Measurements from ENCODE around the gene APBA1.
"Not testable (repeated sequence)": the region's sequence is repeated elsewhere in the genome, so short reads cannot be mapped to it uniquely, and the experiment has no call there.

Gene APBA1

DNA sequence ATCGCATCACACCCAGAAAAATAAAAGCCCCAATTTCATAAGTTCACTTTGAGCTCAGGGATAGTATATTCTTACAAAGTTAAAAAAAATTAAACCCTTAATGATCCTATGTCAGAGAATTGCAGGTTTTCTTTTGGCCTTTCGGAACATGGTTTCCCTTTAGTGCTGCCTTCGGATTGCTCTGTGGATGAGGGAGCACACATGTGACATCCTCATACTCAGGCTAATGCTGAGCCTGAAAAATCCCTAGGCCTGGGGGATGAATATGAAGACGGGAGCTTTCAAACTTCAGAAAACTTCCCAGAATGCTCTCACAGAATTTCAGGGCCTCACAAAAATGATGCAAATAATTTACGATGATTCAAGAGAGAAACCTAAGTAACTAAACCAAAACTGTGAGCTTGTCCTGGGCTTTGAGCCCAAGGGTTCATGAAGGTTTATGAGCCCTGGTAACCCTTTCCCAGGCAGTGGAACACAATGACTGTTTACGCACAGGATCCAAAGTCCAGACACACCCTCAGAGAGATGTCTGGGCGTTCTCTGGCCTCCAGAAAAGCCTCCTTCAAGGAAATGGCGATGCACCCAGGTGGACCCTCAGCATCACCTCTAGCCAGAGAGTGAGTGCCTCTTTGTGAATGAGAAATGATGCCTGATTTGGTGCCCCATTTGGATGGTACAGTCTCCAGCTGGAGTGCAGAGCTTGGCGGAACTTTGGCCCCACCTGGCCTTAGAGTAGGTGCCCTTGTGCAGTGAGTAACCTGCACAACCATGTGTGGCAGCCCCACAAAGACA is 201.8 kb downstream of the APBA1 start:
- no peak for DNase-seq

DNA sequence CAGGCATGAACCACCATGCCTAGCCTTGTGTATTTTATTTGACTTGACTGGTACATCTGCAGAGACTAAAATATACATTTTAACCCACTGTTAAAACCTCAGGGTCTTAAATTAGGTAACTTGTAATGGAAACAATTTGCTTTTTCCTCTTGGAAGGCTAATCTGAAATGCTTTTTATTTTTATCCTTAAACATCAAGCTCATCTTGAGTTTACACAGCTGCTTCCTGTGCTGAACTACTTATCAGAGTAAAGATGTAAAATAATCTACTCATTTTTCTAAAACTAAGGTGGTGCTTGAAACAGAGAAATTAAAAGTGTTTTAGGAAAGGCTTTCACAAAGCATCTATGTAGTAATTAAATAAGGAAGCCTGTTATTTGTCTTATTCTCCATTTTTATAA is 203.0 kb downstream of the APBA1 start:
- peak; percentile 28 for DNase-seq

DNA sequence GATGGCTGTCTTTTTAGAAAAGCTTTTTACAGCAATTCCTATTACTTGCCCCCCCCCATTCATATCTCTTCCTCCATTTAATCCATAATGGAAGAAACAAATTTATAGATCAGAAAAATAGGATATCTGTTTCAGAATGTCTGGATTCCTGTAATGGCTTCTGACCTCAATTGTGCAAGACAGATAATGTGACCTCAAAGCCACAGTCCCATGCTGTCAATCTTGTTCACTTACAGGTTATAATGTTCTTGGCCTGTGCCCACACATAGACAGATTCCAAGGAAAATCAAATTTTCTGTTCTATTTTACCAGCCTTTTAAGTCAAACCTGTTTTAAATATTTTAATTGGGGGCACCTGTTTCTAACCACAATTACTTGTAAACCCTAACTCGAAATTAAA is 203.8 kb downstream of the APBA1 start:
- no peak for DNase-seq

DNA sequence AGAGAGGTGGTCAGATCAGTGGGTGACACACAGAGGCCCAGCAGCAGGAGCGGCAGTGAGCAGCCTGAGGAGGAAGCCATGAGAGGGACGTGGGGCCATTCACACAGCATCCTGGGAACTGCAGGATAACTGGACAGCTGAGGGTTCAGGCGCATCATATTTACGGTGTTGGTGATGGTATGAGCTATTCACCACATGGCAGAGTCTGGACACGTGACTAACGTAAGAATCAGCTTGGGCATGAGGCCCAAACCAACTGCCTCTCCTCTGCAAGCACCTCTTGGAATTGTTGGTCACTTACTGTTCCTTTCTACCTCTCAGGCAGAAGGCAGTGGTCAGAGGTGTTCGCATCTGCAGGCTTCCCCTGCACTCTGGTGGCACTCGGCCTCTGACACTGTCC is 206.0 kb downstream of the APBA1 start:
- DNase-seq = no peak

DNA sequence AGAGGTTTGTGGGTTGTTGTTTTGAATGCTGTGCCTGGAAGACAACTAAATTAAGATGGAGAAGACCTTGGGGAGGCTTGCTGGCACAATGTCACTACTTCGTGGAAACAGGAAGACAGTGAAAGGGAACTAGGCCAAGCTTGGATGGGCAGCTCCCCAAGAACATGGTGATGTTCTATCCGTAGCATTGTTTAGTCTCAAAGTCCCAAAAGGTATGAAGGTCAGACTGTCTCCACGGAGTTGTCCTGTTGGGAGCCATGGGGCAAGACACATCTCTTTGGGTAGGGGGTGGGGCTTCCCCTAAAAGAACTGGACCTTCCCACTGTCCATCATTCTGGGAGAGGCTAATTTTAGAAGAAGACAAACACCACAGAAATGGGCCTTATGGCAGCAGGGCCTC is 206.7 kb downstream of the APBA1 start:
- no peak for DNase-seq

DNA sequence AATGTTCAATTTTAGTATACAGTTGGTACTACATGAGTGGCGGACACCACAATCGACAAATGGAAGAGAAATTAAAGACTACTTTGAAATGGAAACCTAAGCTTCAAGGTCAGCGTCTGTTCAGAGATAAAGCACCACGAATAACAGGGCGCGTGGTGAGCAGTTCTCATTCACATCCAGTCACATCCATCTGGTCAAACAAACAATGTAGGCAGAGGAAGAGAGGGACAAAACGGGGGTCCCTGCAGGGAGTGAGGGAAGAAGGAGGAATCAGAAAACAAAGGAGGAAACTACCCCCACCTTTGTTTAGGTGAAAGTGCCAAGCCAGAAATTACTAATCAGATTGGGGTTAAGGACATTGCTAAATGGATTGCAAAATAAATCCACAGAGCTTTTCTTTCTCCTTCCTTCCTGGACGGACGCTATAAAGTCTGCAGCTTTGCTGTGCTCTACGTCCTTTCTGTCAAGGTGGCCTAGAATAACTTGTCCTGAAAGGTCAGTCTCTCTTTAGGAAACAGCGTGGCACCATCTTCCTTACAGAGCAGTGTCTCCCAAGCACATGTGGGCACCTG is 208.6 kb downstream of the APBA1 start:
- DNase-seq = no peak

DNA sequence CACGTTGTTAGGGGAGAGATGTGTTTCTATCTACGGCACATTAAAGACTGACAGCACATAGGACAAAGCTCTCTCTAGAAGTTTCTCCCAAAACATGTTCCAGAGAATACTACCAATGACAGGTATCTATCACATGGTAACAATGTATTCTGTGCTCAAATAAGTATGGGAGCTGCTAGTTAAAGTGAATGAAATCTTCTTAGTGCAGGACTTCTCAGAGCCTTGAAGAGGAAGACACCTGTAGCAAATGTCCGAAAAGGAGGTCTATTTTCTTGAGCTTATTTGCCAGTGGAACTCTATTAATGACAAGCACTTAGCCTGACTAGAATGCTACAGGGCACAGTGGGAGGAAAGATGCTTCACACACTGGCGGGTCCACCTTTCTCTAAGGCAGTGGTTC is 209.8 kb downstream of the APBA1 start:
- DNase-seq = no peak

DNA sequence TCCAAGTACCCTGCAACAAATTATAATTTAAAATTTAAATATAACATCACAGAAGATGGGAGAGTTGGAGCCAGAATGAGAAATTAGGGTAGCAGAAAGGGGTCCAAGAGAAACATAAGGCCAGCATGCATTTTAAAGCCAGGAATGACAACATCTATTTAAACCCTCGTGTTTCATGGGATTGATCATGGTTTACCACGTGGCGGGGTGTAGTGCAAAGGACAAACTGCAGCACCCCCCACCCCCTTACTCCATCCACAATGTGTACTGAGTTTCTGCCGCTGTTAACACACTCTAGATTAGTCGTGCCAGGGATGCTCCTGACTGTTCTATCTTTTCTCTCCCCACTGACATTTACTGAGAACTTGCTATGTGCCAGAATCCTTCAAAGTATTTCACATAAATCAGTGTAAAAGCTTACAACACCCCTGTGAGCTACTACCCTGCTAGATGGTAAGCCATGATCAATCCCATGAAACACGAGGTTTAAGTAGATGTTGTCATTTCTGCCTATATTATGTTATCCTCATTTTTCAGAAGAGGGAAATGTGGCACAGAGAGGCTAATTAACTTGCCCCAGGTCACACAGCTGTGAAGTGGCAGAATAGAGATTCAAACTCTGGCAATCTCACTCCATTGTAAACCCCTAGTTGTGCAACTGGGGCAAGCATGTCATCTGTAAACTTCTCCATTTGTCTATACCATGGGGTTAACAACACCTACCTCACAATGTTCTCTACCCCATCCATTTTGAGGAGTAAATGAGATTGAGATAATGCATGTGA is 210.9 kb downstream of the APBA1 start:
- DNase-seq = no peak

DNA sequence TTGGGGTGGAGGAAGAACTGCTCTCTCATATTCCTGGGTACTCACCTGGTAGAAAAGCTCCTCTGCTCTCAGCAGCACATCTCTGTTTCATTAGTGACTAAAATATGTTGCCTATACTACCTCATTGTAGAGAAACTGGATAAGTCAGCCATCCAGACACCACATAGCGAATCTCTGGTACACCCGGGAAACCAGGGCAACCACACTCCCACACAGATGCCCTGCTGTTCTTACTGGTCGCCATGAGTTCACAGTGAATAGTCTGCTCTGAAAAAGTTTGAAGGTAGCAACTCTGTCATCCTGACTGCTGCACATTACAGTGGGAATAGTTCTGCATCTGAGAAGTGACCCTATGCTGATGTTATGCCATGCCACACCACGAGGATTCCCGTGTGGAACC is 212.2 kb downstream of the APBA1 start:
- no peak for DNase-seq

DNA sequence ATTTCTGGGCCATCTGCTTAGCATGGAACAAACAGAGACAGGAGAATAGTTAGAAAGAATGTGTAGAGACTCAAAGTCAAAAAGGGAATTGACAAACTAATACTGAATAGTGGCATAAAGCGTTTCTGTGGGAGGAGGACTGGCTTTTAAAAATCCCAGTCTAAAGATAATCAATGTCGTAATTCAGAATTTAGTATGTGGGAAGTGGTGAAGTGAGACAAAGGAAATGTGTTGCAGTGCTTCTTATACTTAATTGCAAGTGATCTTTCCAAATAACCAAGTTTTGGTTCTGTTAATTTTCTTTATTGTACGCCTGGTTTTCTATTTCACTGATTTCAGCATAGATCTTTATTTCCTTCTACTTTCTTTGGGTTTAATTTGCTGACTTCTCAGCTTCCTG is 214.0 kb downstream of the APBA1 start:
- no peak for DNase-seq

DNA sequence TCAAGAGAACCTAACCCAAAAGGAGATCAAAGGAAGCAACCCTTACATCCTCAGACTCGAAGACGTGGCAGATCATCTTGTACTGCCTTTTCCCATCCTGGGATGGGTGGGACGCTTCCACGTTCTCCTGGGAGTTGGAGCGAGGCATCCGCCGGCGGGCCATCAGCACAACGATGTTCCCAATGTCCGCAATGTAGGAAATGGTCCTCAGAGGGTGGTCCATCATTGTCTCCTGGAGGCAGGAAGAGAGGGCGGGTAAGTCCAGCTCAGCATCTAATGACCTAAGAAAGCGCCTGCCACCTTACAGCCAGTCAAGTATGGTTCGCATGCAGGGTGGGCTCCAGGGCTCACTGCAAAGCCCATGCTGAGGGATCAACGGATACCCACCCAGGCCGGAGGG is 216.0 kb downstream of the APBA1 start:
- DNase-seq = no peak

DNA sequence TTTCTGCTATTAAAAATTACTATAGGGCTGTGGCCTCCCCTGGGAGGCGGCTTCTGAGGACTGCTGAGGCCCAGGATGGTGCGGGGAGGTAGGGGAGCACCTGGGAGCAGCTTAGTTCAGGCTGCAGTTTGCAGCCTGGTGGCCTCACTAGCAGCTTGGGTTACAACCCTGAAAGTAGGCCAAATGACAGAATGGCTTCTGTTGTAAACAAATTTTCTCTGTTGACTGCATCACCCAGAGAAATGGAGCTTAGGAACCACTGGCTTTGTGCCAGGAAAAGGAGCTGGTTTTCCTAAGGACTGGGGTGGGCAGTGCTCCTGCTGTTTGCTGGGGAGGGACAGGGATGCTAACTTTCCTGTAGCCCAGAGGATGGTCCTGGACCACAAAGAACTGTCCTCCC is 216.9 kb downstream of the APBA1 start:
- no peak for DNase-seq

DNA sequence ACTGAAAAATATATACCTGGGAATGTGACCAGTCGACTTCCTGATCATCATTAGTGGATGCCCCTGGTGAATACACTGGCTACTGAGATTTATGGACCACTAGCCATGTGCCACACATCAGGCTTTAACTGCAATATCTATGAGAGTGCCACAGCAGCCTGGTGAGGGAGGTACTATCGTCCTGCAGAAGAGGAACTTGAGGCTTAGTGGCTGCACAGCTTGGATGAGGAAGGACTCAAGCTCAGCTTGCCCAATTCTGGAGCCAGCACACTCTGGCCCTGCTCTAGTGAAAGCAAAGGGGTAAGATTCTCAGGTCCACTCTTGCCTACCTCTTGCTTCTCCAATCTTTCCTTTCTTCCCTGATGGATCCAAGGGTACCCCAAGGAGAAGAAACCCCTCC is 217.8 kb downstream of the APBA1 start:
- DNase-seq = no peak

DNA sequence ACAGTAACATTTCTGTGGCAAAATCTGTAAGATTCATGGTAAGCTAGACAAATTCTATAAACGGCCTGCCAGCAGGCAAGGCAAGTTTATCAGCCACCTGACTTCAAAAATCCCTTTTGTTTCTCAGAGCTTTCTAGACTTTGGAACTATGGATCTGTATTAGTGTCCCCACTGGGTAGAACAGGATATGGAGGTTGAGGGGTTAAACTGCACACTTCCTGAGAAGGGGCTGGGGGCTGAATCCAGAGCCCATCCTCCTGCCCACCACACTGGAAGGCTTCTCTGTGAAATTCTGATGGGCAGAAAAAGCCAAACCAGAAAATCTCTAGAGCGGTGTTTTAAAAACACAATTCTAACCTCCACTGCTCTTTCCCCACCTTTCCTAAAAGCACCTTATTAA is 218.4 kb downstream of the APBA1 start:
- no peak for DNase-seq

DNA sequence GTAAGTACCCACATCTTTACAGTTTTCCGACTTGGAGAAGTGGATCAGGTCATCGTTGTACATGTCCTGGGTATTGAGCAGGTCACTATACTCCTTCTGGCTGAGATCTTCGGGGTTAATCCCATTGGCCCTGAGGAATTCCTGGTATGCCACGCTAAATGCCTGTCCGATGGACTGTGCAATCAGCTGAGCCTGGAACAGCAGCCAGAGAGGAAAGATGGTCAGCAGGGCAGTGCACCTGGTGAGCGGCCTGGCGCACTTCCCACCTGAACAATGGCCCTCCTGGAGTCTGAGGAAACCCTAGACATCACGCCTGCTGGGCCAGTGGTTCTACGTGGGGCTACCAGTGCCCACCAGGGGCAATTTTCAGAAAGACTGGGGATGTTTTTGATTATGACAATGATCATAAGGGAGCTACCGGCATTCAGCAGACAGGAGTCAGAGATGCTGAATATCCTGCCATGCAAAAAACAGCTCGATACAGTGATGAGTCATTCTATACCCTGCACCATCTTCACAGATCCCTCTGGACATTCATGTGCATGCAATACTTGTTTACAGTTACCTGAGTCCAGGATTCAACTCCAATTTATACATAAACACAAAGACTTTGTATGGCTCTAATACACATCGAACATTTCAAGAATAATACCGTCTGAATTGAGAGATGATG is 219.9 kb downstream of the APBA1 start:
- DNase-seq = peak; percentile 3

DNA sequence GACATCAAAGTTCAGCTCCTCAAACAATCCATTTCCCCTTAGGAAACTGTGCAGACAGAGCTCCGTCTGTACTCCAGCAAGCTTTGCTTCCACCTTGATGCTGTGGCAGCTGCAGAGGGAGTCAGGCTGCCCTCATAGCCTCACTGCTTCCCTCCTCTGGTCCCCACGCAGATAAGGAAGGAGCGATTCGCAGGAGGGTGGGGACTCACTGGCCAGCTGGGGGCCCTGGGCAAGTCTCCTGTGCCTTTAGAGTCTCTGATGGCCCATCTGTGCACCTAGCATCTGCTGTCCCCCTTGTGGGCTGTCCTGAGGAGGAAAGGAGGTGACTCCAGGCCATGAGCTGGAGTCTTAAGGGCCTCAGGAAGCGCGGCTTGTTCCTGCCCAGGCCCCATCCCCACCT is 225.7 kb downstream of the APBA1 start:
- DNase-seq = no peak

DNA sequence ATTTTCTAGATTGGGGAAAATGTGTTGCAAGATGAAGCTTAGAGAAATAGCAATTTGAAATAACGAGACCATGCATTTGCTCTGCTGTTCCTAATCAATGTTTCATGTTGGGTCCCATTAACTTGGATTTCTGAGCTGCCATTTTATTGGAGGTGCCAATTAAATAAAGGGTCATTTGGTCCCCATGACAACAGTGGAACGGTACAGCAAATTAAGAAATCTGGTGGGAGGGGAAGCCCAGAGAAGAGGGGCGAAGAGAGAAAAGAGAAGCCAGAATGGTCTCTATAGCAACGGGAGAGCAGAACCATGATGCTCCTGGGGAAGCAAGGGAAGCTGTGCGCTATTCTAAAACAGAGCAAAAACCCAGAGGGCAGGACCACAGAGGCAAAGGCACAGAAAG is 226.9 kb downstream of the APBA1 start:
- no peak for DNase-seq

DNA sequence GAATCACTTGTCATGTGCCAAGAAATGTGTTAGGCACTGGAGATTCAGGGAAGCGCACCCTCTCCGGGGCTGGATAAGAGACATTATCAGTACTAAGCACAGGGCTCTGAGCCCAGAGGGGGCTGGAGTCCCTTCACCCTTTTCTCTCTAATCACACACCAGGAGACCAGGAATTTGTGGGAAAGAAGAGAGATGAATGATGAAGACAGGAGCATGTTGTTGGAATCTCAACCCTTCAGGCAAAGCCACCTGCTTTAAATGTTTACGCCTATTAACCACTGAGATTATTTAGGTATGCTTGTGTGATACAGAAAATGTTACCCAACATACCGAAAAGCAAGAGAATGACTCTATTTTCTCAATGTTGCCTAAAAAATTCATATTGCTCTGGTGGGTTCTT is 227.4 kb downstream of the APBA1 start:
- DNase-seq = no peak

DNA sequence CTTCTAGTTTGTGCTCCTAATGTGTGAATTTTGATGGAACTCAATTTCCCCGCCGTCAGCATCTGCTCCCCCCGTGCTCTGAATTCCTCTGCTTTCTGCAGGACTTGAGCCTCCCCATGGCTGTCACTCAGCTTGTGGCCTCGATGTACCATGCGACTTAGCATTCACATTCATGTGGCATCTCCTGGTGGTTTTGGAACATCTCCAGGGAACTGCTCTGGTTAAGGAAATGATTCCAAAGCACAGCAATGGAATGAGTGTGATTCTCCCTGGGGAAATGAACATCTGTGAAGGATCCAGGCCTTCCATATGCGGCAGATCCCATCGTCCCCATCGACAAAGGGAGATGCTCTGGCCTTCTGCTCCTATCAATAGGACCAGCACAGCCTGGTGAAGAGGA is 228.2 kb downstream of the APBA1 start:
- no peak for DNase-seq

DNA sequence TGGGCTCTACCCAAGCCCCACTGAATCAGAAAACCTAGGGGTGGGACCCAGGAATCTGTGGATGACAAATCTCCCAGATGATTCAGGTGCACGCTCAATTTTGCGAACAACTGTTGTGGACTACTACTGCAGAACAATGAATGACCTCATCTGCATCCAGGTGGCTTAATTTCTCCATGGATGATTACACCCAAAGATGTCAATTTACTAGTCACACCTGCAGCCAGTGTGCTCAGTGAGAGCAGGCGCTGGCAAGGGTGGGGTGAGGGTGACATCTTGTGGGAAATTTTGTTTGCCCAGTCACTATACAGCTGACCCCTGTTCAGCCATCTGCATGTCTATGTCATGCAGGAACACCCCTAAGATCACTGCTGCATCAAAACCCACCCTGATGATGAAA is 229.0 kb downstream of the APBA1 start:
- DNase-seq = peak; percentile 79

DNA sequence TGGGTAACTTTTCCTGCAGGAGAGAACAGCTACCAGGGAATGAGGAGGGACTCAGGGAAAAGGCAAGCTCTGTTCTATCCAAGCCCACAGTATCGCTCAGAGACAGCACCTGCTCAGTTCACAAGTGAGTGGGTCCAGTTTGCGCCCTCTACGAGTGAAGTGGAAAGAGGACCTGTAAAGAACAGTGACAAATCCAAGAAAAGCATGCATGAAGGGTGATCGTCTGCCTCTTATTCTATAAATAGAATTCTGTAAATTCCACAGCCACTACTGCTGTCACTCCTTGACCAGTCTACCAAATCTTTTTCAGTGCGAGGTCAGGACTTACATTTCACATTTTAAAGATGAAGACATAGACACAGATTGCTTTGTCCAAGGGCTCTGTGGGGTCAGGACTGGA is 229.7 kb downstream of the APBA1 start:
- DNase-seq = peak; percentile 22

DNA sequence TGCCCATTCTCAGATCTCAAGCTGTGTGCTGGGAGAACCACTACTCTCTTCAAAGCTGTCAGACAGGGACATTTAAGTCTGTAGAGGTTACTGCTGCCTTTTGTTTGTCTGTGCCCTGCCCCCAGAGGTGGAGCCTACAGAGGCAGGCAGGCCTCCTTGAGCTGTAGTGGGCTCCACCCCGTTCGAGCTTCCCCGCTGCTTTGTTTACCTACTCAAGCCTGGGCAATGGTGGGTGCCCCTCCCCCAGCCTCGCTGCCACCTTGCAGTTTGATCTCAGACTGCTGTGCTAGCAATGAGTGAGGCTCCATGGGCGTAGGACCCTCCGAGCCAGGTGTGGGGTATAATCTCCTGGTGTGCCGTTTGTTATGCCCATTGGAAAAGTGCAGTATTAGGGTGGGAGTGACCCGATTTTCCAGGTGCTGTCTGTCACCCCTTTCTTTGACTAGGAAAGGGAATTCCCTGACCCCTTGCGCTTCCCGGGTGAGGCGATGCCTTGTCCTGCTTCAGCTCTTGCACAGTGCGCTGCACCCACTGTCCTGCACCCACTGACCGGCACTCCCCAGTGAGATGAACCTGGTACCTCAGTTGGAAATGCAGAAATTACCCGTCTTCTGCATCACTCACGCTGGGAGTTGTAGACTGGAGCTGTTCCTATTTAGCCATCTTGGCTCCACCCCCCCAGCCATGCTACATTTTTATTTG is 231.8 kb downstream of the APBA1 start:
- DNase-seq = not testable (repeated sequence)

DNA sequence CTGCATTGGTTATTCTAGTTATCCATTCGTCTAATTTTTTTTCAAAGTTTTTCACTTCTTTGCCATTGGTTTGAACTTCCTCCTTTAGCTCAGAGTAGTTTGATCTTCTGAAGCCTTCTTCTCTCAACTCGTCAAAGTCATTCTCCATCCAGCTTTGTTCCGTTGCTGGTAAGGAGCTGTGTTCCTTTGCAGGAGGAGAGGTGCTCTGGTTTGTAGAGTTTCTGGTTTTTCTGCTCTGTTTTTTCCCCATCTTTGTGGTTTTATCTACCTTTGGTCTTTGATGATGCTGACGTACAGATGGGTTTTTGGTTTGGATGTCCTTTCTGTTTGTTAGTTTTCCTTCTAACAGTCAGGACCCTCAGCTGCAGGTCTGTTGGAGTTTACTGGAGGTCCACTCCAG is 232.5 kb downstream of the APBA1 start:
- DNase-seq = not testable (repeated sequence)

Measured in DMS53 (cell line).